Activated naive CD4-positive, alpha-beta T cell (primary cell): ENCODE data around the gene MAGI1.
"Not testable (repeated sequence)": the region's sequence is repeated elsewhere in the genome, so short reads cannot be mapped to it uniquely, and the experiment has no call there.

ENCODE experiments used
- DNase-seq, 4 experiments: peaks; one replicate each; lab custom pipeline; 2025; lab: John Stamatoyannopoulos, UW

MAGI1 gene

GRCh38 chr3:65524584-65524983 lies 514.1 kb downstream of the MAGI1 start:
- no peak for DNase-seq

GRCh38 chr3:65523878-65524277 lies 514.8 kb downstream of the MAGI1 start:
- no peak for DNase-seq

- DNase-seq = no peak
Measured at GRCh38 chr3:65521032-65521431, 517.7 kb downstream of the MAGI1 start.

GRCh38 chr3:65516998-65517397 lies 521.7 kb downstream of the MAGI1 start:
- DNase-seq = no peak

- DNase-seq = not testable (repeated sequence)
Measured at GRCh38 chr3:65514317-65514716, 524.4 kb downstream of the MAGI1 start.

- not testable (repeated sequence) for DNase-seq
Measured at GRCh38 chr3:65509423-65509794, 529.3 kb downstream of the MAGI1 start.

- no peak for DNase-seq
Measured at GRCh38 chr3:65508750-65509422, 529.8 kb downstream of the MAGI1 start.

- DNase-seq = no peak
Measured at GRCh38 chr3:65507437-65507836, 531.3 kb downstream of the MAGI1 start.

GRCh38 chr3:65503776-65504175 lies 534.9 kb downstream of the MAGI1 start:
- no peak for DNase-seq

- no peak for DNase-seq
Measured at GRCh38 chr3:65502526-65502925, 536.2 kb downstream of the MAGI1 start.

GRCh38 chr3:65500398-65501306 lies 538.1 kb downstream of the MAGI1 start:
- no peak for DNase-seq

GRCh38 chr3:65497846-65498245 lies 540.9 kb downstream of the MAGI1 start:
- DNase-seq = no peak

- no peak for DNase-seq
Measured at GRCh38 chr3:65497236-65497635, 541.5 kb downstream of the MAGI1 start.

GRCh38 chr3:65493938-65494337 lies 544.8 kb downstream of the MAGI1 start:
- no peak for DNase-seq

- no peak for DNase-seq
Measured at GRCh38 chr3:65493371-65493882, 545.3 kb downstream of the MAGI1 start.

GRCh38 chr3:65492249-65492648 lies 546.5 kb downstream of the MAGI1 start:
- no peak for DNase-seq

GRCh38 chr3:65490114-65490513 lies 548.6 kb downstream of the MAGI1 start:
- DNase-seq = no peak

GRCh38 chr3:65489253-65489652 lies 549.5 kb downstream of the MAGI1 start:
- no peak for DNase-seq

- no peak for DNase-seq
Measured at GRCh38 chr3:65485826-65486469, 552.8 kb downstream of the MAGI1 start.

- no peak for DNase-seq
Measured at GRCh38 chr3:65484964-65485363, 553.8 kb downstream of the MAGI1 start.

GRCh38 chr3:65483480-65483879 lies 555.2 kb downstream of the MAGI1 start:
- no peak for DNase-seq

- no peak for DNase-seq
Measured at GRCh38 chr3:65483011-65483410, 555.7 kb downstream of the MAGI1 start.

GRCh38 chr3:65481085-65481484 lies 557.6 kb downstream of the MAGI1 start:
- no peak for DNase-seq
